Tibial nerve (tissue), 4 donors: ENCODE measurements around the gene ZBTB17. TPM values are rescaled to one million over a fixed set of nuclear protein-coding genes. Genes with fewer than 3 reads are reported as not detected.

Experiments
- DNase-seq, 2 donors: peaks; one replicate each; pipeline ENCODE4 v3.0.0-alpha.2; 2019; ENCODE audit warnings: low spot score in 2 of 2
- H3K27ac ChIP-seq, 4 donors: fragments of 200-600 bp; sonication (generic) in 3 of 4; one replicate each; pipeline ENCODE4 v1.5.1; 2017 to 2019; ENCODE audit warnings: mild to moderate bottlenecking in 1 of 4
- H3K27me3 ChIP-seq, 2 donors: fragments of 200-600 bp; sonication (generic) in 1 of 2; one replicate each; pipeline versions ENCODE4 v1.5.1 to v1.6.0; 2017 to 2019
- H3K36me3 ChIP-seq, 3 donors: fragments of 200-600 bp; sonication (generic); one replicate each; pipeline ENCODE4 v1.5.1; 2018 to 2019
- H3K4me1 ChIP-seq, 4 donors: fragments of 200-600 bp; sonication (generic) in 3 of 4; one replicate each; pipeline ENCODE4 v1.5.1; 2017 to 2019
- H3K4me3 ChIP-seq, 4 donors: fragments of 200-600 bp; sonication (generic) in 3 of 4; one replicate each; pipeline ENCODE4 v1.5.1; 2017 to 2019; ENCODE audit warnings: mild to moderate bottlenecking in 1 of 4, moderate library complexity in 1 of 4
- H3K9me3 ChIP-seq, 4 donors: fragments of 200-600 bp; sonication (generic) in 3 of 4; one replicate each; pipeline ENCODE4 v1.5.1; 2017 to 2019
- CTCF ChIP-seq, 5 experiments: fragments of 200-600 bp in 3 of 5; fragments of 450-650 bp in 2 of 5; sonication (generic) in 3 of 5; IDR thresholded peaks; one replicate each; pipeline ENCODE4 v1.5.1; 2016 to 2019; ENCODE audit warnings: antibody characterized with exemption in 5 of 5, mild to moderate bottlenecking in 3 of 5, moderate library complexity in 2 of 5
- EP300 ChIP-seq, 2 donors: sonication (generic); formaldehyde crosslinking; IDR thresholded peaks; one replicate each; pipeline ENCODE4 v1.6.1; 2017; ENCODE audit warnings: antibody characterized with exemption in 2 of 2, mild to moderate bottlenecking in 1 of 2
- POLR2A ChIP-seq, 2 donors: fragments of 450-650 bp; IDR thresholded peaks; one replicate each; pipeline ENCODE4 v1.6.1; 2017; ENCODE audit warnings: antibody characterized with exemption in 2 of 2, mild to moderate bottlenecking in 2 of 2, moderate library complexity in 2 of 2
- WGBS, 2 donors: methylation state at CpG; one replicate each; pipeline ENCODE4 v1.1.5; 2018; 5-methylcytosine and 5-hydroxymethylcytosine counted together
- total RNA-seq, 4 donors: library from RNA; depleted of rRNA; stranded (reverse); fragments of >200 nt; gene quantifications; one replicate each; pipeline ENCODE4 v1.1.0, GENCODE V29; 2016

The ZBTB17 gene
- total RNA-seq, 4 donors from 2014 or later = 34.5 to 85.2 (median 52.4) TPM

- DNase-seq = peak; percentile 60 to 65
- H3K4me1 ChIP-seq = peaks cover 0 to 72% (median 22%) of the 10 kb centered on the region in 4 donors
- no peaks in the 10 kb centered on the region for H3K27me3 ChIP-seq
- H3K27ac ChIP-seq = peak within 1 kb of the TSS; percentile 64 to 86 (median 74)
- peak within 1 kb of the TSS in 3 of 4 donors; percentile 9 to 37 (median 13) for H3K4me3 ChIP-seq
- whole genome bisulfite sequencing, 2 donors = 33 to 35% methylated on average over 30 to 32 of the region's 37 CpGs
- H3K36me3 ChIP-seq = no peaks in the 10 kb centered on the region
- TF ChIP-seq CTCF (IDR thresholded peaks at IDR 0.05) (no peak), POLR2A (IDR thresholded peaks at IDR 0.05) (no peak), EP300 (IDR thresholded peaks at IDR 0.05) (peak in 1 of 2 donors; percentile 35)
- no peaks in the 10 kb centered on the region for H3K9me3 ChIP-seq
Observed at GRCh38 chr1:16017461-16018303, 41.8 kb upstream of the ZBTB17 start, which contains the start of gene HSPB7. TSS of gene HSPB7 (minus strand) at chr1:16018043. CDS start at chr1:16017963, 80 bp downstream.

- no peak for DNase-seq
- peak overlapping the region; percentile 62 to 86 (median 74) for H3K27ac ChIP-seq
- no peaks in the 10 kb centered on the region for H3K36me3 ChIP-seq
- WGBS, 2 donors = 80 to 90% methylated on average over 10 of the region's 10 CpGs
- no peaks in the 10 kb centered on the region for H3K27me3 ChIP-seq
- H3K4me3 ChIP-seq = peak overlapping the region in 2 of 4 donors; percentile 9 to 37
- no peak for TF ChIP-seq POLR2A (IDR thresholded peaks at IDR 0.05)
- TF ChIP-seq EP300 (IDR thresholded peaks at IDR 0.05) = no peak
- no peak for TF ChIP-seq CTCF (IDR thresholded peaks at IDR 0.05)
- no peaks in the 10 kb centered on the region for H3K9me3 ChIP-seq
- H3K4me1 ChIP-seq = peaks cover 0 to 76% (median 26%) of the 10 kb centered on the region in 4 donors
Observed at GRCh38 chr1:16017076-16017460, 41.2 kb upstream of the ZBTB17 start.

GRCh38 chr1:16015960-16016901, 40.3 kb upstream of the ZBTB17 start:
- Histone ChIP-seq H3K9me3 (no peaks in the 10 kb centered on the region), H3K4me3 (no peak overlapping the region), H3K36me3 (no peaks in the 10 kb centered on the region), H3K27me3 (no peaks in the 10 kb centered on the region), H3K4me1 (peaks cover 0 to 76% (median 26%) of the 10 kb centered on the region in 4 donors), H3K27ac (peak overlapping the region in 2 of 4 donors; percentile 84 to 86)
- TF ChIP-seq CTCF (IDR thresholded peaks at IDR 0.05) = no peak
- no peak for TF ChIP-seq POLR2A (IDR thresholded peaks at IDR 0.05)
- TF ChIP-seq EP300 (IDR thresholded peaks at IDR 0.05) = no peak
- no peak for DNase-seq
- WGBS, 2 donors = 65 to 72% methylated on average over 15 to 23 of the region's 23 CpGs

- TF ChIP-seq POLR2A (IDR thresholded peaks at IDR 0.05) (no peak), CTCF (IDR thresholded peaks at IDR 0.05) (no peak), EP300 (IDR thresholded peaks at IDR 0.05) (no peak)
- 94% methylated on average over 22 to 25 of the region's 25 CpGs for WGBS, 2 donors
- H3K9me3 ChIP-seq = no peaks in the 10 kb centered on the region
- H3K27me3 ChIP-seq = no peaks in the 10 kb centered on the region
- DNase-seq = no peak
- no peaks in the 10 kb centered on the region for H3K36me3 ChIP-seq
- peaks cover 0 to 76% (median 26%) of the 10 kb centered on the region in 4 donors for H3K4me1 ChIP-seq
- no peak overlapping the region for H3K4me3 ChIP-seq
- H3K27ac ChIP-seq = peak overlapping the region in 2 of 4 donors; percentile 84 to 86
Observed at GRCh38 chr1:16015491-16015890, 39.6 kb upstream of the ZBTB17 start.
